Measurements from ENCODE around the gene CA11.
"Not testable (repeated sequence)": the region's sequence is repeated elsewhere in the genome, so short reads cannot be mapped to it uniquely, and the experiment has no call there.

The CA11 gene

DNA sequence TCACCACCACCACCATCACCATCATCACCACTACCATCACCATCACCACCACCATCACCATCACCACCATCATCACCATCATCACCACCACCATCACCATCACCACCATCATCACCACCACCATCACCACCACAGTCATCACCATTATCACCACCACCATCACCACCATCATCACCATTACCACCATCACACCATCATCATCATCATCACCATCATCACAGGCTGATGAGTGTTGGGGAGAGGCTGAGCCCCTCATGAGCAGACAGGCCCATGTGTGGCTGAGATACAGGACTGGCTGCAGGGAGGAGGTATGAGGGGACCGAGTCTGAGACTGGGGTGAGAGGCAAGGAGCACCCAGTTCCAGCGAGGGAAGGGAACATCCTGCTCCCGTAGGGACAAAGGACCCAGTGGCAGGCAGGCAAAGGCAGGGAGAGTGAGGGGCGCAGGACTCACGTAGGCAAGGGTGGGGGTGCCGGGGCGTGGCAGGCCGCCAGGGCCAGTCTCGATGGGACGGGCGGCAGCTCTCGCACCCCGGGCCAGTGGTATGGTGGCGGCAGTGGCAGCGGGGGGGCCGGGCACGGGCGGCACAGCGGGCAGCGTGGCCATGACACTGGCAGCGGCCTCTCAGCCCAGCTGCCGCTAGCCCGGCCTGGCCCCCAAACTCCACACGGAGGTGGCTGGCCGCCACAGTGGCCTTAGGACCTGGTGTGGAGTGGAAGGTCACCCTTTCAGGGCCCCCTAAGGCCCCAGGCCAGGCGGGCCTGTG, 24.1 kb upstream of the CA11 start:
- DNase-seq (ENCODE audit: low spot score), result no peak

DNA sequence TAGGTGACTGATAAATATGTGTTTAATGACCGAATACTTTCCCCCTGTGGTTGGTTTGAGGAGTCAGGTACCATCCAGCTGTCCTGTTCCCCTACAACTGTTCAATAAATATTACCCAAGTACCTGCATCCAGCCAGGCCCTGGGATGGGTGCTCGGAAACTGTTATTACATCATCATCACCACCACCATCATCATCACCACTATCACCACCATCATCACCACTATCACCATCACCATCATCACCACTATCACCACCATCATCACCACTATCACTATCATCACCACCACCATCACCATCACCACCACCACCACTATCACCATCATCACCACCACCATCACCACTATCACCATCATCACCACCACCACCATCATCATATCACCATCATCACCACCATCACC, 22.8 kb upstream of the CA11 start:
- no peak for DNase-seq (ENCODE audit: low spot score)

DNA sequence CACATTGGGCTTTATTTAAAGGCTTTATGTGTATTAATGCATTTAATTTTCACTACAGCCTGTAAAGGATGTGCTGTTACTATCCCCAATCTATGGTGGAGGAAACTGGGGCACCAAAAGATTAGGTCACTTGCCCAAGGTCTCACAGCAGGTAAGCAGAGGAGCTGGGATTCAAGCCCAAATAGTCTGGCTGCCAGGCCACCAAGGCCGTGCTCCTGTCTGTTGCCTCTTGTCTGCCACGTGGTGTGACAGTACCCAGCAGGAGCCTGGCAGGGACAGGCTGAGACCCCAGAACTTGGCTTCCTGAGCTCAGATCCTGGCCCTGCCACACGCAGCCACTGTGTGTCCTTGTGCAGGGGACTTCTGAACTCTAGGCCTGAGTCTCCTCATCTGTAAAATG, 22.3 kb upstream of the CA11 start:
- DNase-seq (ENCODE audit: low spot score), result no peak

DNA sequence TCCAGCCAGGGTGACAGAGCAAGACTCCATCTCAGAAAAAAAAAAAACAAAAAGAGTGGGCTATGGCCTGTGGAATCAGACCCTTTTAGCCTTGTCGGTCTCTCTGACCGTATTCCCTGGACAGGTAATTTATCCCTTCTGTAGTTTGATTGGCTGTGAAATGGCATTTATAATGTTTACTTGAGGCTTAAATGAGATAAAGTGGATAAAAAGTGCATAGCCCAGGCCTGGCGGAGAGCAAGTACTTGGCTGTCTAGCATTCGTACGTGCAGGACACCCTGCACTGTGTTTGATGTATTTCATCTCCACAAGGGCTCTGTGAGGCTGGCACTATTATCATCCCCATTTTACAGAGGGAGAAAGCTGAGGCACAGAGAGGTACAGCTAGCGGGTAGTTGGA, 19.8 kb upstream of the CA11 start:
- no peak for DNase-seq (ENCODE audit: low spot score)

DNA sequence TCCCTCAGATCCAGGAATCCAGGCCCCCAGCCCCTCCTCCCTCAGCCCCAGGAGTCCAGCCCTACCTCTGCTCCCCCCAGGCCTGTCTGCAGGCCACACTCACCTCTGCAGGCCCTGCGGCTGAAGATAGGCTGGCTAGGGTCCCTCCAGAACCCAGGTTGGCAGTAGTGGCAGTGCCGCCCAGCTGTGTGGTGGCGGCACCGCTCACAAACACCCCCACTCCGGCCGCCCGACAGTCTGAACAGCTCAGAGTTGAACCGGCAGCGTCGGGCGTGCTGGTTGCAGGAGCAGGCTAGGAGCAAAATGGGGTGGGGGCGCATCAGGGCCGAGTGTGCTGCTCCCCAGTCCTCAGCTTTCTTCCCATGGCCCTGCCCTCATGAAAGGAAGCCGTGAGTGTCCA, 18.5 kb upstream of the CA11 start:
- DNase-seq (ENCODE audit: low spot score), result no peak

DNA sequence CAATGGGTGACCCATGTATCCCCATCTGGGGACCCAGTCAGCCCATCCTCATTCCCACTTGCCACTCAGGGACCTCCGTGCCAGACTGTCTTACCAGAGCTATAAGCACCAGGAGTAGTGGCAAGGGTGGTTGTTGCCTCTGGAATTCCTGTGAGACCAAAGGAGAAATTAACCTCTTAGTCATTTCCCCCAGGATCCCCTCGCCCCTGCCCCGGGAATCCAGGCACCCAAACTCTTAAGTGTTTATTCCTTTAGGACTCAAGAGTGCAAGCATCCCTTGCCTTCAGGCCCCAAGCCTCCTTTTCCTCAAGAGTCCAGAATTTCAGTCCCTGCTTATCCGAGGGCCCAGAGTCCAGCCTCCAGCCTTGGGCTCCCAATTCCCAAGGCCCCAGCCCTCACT, 17.7 kb upstream of the CA11 start:
- DNase-seq (ENCODE audit: low spot score), result no peak

DNA sequence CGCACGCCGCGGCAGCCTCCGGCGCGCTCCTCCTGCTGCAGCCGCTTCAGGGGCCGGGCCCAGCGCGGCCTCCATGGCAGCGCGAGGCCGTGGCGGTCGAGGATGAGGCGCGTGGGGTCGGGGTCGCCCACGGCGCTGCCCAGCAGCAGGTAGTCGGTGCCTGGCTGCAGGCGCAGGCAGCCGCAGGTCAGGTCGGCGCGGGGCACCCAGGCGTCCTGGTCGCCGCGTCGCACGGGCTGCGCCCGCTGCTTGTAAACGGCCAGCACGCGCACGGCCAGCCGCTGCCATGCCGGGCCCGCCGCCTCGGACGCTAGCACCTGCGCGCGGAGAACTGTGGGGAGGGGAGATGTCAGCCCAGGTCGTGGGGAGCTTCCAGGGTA, 15.7 kb upstream of the CA11 start:
- no peak for DNase-seq (ENCODE audit: low spot score)

DNA sequence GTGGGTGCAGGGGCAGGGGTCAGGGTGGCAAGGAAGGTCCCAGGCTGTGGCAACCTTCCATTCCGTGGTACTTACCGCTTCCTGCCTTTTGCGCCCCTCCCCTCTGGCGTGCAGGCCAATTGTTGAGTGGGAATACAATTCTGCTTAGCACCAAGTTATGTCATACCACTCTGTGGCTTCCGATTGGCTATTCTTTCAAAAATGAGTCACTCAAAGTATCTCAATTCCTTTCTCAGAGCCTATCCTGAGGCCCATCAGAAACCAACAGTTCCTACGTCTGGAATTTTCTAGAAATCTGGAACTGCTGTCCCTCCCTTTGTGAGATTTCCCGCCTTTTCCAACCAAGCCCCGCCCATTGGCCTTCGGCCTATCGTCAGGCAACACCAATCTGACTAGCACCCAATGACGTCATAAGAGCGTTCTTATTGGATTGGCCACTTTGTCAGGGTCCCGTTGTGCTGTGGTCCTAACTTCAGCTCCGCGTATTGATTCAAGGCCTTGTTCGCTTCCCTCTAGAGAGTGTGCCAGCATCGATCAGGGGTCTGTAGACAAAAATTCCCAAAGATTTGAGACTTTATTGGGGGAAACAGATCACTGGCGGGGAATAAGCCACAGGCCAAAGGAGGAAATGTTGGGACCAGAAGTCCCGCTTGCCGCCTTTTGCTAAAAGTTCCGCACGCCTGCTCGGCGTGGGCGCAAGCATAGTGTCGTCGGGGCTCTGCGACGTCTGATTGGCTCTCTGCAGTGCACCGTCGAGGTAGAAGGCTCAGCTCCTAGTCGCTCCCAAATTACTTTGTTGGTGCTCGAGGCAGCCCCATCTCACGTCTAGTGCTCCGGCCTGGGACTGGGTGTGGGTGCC, 15.1 kb upstream of the CA11 start:
- DNase-seq (ENCODE audit: low spot score), result peak; percentile 90

DNA sequence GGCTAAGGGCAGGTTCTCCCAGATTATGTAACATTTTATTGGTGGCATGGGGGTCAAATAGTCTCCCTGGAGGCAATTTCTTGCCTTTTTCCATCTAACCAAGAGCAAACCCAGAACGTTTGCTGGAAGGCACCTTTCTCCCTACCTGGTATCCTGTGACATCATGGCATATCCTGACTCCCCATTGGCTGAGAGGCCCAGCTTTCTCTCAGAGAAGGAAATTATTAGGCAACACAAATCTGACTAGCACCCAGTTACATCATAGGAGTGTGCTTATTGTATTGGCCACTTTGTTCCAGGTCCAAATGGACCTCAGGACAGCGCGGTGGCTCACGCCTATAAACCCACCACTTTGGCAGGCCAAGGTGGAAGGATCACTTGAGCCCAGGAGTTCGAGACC, 13.8 kb upstream of the CA11 start:
- no peak for DNase-seq (ENCODE audit: low spot score)

DNA sequence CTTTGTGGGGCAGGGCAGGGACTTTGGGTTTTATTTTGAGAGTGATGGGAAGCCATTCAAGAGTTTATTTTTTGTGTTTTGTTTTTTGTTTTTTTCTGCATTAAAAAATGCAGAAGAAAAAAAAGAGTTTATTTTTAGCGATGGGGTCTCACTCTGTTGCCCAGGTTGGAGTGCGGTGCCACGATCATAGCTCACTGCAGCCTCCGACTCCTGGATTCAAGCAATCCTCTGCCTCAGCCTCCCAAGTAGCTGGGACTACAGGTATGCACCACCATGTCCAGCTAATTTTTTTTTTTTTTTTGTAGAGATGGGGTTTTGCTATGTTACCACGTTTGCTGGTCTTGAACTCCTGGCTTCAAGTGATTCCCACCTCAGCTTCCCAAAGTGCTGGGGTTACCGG, 12.5 kb upstream of the CA11 start:
- DNase-seq (ENCODE audit: low spot score), result no peak

DNA sequence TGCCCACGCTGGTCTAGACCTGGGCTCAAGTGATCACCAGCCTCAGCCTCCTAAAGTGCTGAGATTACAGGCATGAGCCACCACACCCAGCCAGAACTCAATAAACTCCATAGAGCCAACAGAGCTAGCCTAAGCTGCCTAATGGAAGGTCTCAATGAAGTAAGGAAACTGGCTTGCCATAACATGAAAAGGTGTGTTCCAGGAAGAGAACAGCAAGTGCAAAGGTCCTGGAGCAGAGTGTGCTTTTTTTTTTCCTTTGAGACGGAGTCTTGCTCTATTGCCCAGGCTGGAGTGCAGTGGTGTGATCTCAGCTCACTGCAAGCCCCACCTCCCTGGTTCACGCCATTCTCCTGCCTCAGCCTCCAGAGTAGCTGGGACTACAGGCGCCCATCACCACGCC, 11.8 kb upstream of the CA11 start:
- DNase-seq (ENCODE audit: low spot score), result not testable (repeated sequence)

DNA sequence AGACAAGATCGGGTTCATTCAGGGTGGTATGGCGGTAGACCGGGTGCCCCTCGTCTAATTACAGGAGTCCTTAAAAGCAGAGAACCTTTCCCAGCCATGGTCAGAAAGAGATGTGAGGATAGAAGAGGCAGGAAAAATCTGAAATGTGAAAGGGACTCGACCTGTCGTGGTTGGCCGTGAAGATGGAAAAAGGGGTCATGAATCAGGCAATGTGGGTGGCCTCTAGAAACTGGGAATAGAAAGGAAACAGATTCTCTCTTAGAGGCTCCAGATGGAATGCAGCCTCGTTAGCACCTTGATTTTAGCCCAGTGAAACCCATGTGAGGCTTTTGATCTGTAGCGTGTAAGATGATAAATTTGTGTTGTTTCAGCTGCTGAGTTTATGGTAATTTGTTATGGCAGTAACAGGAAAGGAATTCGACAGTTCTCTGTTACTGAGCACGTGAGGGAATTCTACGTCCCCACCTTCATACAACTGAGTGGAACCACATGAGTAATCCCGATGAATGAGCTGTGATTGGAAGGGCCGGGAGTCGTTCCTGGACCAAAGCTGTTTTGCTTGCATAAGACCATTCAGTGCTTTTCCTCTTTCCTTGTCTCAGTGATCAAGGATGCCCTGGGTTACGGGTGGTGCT, 11.0 kb upstream of the CA11 start:
- DNase-seq (ENCODE audit: low spot score), result no peak

DNA sequence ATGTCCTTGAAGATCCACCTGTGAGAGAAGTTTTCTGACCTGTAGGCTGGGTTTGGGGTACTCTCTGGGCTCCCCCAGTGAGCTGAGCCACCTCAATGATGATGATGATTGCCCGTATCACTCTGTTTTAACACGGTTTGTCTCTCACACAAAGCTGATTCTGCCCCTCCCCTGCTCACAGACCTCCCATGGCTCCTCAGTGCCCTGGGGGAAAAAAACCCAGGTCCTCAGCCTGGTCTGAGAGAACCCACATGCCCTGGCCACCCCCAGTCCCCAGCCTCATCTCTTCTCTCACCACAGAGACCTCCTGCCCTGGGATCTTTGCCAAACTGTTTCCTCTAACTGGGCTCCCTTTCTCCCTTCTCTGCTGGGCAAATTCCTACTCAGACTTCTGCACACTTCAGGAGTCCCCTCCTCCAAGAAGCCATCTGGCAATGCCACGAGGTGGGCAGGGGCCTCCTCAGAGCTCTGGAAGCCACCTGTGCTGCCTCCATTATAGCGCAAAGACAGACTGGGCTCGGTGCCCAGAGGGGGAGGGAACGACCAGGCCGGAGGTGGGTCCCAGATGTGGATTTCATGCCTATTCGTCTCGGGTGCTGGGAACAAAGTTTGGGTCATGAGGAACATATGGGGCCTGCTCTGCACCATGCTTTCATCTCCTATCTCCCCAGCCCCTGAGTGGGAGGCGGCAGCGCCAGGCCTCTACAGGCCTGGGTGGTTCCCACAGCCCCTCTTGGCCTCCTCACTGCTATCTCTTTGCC, 8.5 kb upstream of the CA11 start:
- no peak for DNase-seq (ENCODE audit: low spot score)

DNA sequence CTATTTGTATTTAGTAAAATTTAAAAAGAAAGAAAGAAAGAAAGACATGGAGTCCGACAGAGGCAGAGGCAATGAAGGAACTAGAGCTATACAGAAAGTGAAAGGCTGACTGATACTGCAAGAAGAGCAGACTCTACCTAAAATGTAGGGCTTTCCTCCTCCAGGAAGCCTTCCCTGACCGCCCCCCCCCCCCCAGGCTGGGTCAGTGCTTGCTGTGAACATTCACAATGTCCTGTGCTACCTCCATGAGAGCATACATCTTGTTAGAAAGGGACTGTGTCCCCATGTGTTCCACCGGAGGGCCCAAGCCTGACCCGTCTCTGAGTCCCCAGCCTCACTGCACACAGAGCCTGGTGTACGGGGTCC, 5.7 kb upstream of the CA11 start:
- no peak for DNase-seq (ENCODE audit: low spot score)

DNA sequence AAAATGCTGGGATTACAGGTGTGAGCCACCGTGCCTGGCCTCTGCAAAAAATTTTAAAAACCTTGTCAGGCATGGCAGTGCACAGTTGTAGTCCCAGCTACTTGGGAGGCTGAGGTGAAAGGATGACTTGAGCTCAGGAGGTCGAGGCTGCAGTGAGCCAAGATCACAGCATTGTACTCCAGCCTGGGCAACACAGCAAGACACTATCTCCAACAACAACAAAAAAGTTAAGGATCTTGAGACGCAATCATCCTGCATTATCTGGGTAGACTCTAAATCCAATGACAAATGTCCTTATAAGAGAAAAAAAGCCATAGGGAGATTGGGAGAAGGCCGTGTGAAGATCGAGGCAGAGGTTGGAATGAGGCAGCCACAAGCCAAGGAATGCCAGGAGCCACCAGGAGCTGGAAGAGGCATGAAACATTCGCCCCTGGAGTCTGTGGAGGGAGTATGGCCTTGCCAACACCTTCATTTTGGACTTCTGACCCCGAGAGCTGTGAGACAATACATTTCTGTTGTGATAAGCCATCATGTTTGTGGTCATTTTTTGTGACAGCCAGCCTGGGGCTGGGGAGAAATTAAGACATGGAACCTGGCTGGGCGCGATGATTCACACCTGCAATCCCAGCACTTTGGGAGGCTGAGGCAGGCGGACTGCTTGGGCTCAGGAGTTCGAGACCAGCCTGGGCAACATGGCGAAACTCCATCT, 5.1 kb upstream of the CA11 start:
- DNase-seq (ENCODE audit: low spot score), result no peak

DNA sequence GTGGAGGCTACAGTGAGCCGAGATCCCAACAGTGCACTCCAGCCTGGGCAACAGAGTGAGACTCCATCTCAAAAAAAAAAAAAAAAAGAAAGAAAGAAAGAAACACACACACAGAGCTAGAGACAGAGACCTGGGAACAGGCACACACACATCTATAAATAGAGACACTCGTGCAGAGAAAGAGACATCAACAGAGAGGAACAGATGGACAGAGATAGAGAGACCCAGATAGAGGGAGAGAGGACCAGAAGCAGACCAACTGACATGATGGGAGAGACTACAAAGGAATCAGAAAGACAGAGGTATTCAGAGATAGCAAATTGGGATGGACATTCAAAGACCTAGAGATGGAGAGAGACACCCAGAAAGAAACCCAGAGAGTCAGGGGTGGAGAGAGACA, 2.1 kb upstream of the CA11 start:
- no peak for DNase-seq (ENCODE audit: low spot score)

DNA sequence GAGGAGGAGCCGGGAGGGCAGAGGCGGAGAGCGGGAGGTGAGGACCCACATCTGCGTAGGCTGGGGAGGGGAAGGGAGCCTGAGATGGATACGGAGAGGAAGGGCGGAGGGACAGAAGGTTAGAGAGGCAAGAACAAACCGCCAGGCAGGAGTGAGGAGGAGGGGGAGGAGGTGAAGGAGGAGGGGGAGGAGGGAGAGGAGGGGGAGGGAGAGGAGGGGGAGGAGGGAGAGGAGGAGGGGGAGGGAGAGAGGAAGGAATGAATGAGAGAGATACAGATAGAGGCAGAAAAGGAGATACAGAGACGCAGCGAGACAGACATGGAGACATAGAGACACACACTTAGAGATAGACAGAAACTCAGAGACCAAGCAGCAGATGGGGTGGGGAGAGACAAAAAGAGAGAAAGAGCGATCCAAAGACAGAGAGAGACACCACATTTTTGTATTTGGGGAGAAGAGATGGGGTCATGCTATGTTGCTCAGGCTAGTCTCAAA, 782 bp upstream of the CA11 start:
- DNase-seq (ENCODE audit: low spot score), result no peak

DNA sequence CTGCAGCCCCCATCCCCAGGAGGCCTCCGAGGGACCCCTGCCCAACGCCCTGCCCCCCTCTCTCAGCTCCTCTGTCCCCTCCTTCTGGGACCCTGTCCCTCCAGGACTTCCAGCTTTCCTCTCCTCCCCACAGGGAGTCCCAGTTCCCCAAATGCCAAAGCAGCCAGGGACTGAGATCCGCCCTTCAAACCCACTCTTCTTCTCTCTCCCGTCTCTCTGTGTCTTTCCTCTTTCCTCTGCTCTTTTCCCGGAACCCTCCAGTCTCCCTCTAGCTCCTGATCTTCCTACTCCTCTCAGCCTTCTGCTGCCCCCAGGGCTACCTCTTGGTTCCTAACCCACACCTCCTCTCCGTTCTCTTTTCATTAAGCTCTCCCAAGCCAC, 377 bp downstream of the CA11 start:
- no peak for DNase-seq (ENCODE audit: low spot score)

DNA sequence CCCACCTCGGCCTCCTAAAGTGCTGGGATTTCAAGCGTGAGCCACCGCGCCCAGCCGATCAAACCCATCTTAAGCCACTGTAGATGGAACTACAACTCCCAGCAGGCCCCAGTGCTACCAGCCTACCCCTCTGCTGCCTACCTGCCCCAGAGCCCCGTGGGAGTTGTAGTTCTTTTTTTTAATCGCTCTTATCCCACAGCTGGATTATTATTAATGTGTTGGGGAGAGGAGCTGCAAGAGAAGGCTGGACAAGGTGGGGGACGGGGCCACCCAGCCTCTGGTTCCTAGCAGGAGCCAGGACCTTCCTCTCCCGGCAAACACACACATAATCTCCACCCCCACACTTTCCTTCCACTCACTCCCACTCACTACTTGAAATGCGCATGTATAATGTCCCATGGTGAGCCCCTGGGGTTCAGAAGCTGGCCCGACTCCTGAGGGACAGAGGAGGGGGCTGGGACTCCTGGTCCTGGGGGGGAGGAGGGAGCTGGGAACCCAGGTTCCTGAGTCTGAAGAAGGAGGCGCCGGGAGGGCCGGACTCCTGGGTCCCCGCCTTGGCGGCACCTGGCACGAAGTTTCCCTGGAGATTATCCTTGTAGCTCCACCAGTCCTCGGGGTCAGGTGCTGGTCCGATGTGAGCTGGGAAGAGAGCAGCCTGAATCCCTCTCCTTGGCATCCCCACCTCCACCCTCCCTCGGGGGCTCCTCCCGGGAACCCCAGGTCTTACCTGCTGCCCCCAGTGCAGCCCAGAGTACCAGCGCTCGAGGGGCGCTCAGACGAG, 958 bp downstream of the CA11 start:
- peak; percentile 94 for DNase-seq (ENCODE audit: low spot score)

DNA sequence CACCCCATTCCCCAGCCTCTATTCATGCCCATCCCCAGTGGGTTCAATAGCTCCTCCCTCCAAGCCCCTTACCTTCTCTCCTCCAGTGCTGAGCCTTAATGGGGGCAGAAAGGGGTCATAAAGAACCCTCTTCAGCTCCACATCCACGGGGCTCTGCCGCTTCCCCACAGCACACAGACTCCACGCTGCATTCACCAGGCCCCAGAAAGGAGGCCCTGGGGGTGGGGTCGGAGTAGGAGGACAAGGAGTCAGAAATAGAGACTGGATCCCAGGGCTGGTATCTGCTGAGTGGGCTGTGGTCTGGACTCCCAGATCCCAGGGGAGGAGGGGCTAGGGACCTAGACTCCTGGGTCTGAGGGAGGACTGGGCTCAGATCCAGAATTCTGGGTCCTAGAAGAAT, 1.6 kb downstream of the CA11 start:
- no peak for DNase-seq (ENCODE audit: low spot score)

DNA sequence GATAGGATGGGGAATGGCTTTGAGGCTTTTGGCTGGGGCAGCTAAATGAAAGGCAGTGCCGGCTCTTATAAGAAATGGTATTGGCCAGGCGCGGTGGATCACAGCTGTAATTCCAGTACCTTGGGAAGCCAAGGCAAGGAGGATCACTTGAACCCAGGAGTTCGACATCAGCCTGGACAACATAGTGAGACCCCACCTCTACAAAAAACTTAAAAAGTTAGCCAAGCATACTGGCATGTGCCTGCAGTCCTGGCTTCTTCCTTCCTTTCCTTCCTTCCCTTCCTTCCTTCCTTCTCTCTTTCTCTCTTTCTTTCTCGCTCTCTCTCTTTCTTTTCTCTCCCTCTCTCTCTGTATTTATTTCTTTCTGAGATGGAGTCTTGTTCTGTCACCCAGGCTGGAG, 3.1 kb downstream of the CA11 start:
- no peak for DNase-seq (ENCODE audit: low spot score)
